Astrocyte of the cerebellum (primary cell): Measurements from ENCODE around the gene MYPN.
"Not testable (repeated sequence)": the region's sequence is repeated elsewhere in the genome, so short reads cannot be mapped to it uniquely, and the experiment has no call there.

ENCODE experiments used
- DNase-seq: peaks from one replicate; pipeline ENCODE4 v3.0.0-alpha.2; 2011; ENCODE audit warnings: low read depth
- H3K4me3 ChIP-seq: 2 replicates; pipeline ENCODE4 v1.5.1; 2011; ENCODE audit warnings: mild to moderate bottlenecking, low read depth, low read length, moderate library complexity
- CTCF ChIP-seq: IDR thresholded peaks from 2 replicates; pipeline ENCODE4 v1.5.1; 2012; ENCODE audit warnings: low read length, low read depth, moderate library complexity, mild to moderate bottlenecking; ENCODE audit errors: missing control alignments
- in situ Hi-C: cut with HindIII; loops from 2 replicates; pipeline ENCODE4 v1.10.0; 2017; ENCODE audit warnings: low sequenced_read_pairs

MYPN gene

DNA sequence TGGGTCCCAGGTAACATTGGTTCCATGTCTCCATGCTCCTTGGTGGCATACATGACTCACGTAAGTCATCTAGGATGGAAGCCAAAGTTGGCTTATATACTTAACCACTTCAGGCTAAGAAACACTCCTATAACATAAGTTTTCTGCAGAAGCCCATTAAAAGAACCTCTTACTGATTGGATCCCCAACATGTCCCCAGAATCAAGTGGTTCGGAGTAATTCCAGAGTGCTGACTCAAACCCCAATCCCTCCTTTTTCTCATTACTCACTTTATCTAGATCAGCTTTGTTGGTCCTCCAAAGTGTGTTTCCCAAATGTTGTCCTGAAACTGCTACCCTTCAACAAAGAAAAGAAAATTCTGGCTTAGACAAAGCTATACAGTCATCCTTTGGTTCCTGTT lies 132.8 kb downstream of the MYPN start:
- H3K4me3 ChIP-seq, result no peak overlapping the region
- TF ChIP-seq CTCF, result no peak
- in situ Hi-C loops, result no loop called here
- no peak for DNase-seq

DNA sequence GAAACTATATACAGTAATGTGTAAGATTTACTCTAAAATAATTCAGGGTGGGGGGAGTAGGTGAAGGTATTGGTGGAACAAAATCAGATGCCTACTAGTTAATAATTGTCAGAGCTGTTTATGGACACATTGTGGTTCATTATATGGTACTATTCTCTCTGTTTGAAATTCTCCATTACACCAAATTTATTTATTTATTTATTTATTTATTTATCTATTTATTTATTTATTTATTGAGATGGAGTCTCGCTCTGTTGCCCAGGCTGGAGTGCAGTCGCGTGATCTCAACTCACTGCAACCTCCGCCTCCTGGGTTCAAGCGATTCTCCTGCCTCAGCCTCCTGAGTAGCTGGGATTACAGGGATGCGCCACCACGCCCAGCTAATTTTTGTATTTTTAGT lies 137.1 kb downstream of the MYPN start:
- H3K4me3 ChIP-seq, in situ Hi-C loops, DNase-seq: not testable (repeated sequence)

- DNase-seq, result no peak
- no peak for TF ChIP-seq CTCF
- in situ Hi-C loops, result no loop called here
- no peak overlapping the region for H3K4me3 ChIP-seq
These were observed 138.6 kb downstream of the MYPN start for GRCh38 chr10:68247931-68248330.

GRCh38 chr10:68249297-68249696 lies 140.0 kb downstream of the MYPN start:
- no peak for DNase-seq
- no peak for TF ChIP-seq CTCF
- H3K4me3 ChIP-seq, result no peak overlapping the region
- in situ Hi-C loops, result no loop called here

GRCh38 chr10:68251151-68251550 lies 141.9 kb downstream of the MYPN start:
- no peak overlapping the region for H3K4me3 ChIP-seq
- DNase-seq, result no peak
- in situ Hi-C loops, result no loop called here
- no peak for TF ChIP-seq CTCF

DNA sequence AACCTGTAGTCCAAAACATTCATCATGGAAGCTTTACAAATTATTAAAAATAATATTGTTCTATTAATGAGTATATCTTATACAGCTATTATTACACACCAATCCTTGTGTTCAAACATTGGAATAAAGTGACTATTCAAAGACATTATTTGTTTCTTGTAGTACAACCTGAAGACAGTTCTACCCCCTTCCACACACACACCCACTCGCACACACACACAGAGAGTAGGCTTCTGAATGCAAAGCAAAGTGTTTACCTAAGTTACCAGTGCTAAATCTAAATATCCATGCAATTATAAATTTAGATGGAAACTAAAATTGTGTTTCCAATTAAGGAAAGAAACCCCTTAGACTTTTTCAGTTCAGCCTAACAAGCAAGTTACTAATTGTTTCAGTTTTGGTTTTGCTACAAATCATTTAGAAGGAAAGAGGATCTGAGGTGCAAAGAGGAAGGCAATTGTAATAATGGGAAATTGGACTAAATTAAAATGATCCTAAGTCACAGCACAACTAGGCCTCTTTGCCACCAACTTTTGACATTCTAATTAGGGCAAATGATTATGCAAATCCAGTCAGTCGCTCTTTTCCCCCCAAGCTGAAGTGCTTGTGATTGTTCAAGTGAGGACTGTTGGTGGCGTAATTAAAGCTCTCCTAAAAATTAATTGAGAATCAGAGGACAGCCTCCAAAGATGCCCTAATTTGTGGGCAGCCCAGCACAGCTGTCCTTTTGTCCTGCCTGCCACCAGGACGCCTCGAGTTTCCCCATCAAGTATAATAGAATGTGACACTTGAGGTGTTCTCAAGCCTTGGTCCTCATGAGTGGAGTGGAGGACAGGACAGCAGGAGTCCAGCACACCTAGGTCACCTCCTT lies 142.6 kb downstream of the MYPN start:
- no peak for DNase-seq
- in situ Hi-C loops, result no loop called here
- no peak overlapping the region for H3K4me3 ChIP-seq
- no peak for TF ChIP-seq CTCF

DNA sequence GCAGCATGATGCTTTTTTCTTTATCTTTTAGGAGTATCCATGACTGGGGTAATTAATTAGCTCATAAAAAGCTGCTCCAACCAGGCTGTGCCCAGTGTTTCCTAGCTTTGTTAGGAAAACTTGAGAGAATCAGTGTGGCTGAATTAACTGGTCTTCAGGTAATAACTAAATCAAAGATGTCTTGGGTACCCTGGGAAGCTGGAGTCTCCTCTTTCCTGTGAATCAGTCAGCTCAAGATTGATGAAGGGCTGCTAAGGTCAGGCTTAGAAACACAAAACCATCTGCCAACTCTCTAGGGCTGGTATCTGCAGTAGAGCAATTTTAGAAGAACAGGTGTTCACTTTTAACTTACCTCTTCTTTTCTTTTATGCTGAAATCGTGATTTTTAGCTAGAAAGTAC lies 144.1 kb downstream of the MYPN start:
- H3K4me3 ChIP-seq, result no peak overlapping the region
- DNase-seq, result no peak
- in situ Hi-C loops, result no loop called here
- no peak for TF ChIP-seq CTCF
